HG02642 (cell line): ENCODE measurements around the gene PRDM11.

Experiments
- ATAC-seq: cut with Tn5 transposase; IDR thresholded peaks from one replicate; pipeline ENCODE4 v1.9.1; 2021; ENCODE audit warnings: mild to moderate bottlenecking; ENCODE audit not compliant: unreplicated experiment, poor library complexity

The PRDM11 gene

DNA sequence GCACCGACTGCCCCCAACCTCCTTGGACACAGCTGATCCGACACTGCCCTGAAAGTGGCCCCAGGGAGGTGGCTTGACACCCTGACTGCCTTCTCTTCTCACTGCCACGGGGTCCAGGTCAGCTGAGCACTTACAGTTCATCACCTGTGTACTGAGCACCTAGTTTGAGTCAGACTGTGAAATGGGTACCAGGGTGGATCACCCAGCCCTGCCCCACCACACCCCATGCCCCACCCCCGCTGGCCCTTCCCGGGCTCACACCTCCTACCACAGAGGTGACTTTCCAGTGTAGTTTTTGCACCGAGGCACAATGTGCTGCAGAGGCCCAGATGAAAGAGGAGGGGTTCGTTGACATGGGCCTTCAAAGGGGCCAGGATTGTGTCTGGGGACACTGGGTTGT, 59.5 kb downstream of the PRDM11 start:
- no peak for ATAC-seq

DNA sequence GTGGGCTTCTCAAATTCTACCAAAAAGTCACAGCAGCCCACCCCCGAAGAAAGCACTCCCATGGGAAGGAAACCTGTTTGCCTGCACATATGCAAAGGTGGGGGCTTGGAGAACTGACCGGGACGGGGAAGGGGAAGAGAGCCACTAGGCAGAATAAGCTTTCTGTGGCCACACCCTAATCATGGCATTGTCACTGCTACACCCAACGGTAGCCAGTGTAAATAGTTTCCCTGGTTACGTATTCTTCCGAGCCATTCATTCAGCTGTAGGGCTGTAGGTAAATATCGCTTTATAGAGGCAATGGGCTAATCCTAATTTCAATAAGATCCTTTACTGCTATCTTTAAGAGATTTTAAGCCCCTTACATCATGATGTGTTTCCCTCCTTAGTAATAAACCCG, 61.7 kb downstream of the PRDM11 start:
- no peak for ATAC-seq

DNA sequence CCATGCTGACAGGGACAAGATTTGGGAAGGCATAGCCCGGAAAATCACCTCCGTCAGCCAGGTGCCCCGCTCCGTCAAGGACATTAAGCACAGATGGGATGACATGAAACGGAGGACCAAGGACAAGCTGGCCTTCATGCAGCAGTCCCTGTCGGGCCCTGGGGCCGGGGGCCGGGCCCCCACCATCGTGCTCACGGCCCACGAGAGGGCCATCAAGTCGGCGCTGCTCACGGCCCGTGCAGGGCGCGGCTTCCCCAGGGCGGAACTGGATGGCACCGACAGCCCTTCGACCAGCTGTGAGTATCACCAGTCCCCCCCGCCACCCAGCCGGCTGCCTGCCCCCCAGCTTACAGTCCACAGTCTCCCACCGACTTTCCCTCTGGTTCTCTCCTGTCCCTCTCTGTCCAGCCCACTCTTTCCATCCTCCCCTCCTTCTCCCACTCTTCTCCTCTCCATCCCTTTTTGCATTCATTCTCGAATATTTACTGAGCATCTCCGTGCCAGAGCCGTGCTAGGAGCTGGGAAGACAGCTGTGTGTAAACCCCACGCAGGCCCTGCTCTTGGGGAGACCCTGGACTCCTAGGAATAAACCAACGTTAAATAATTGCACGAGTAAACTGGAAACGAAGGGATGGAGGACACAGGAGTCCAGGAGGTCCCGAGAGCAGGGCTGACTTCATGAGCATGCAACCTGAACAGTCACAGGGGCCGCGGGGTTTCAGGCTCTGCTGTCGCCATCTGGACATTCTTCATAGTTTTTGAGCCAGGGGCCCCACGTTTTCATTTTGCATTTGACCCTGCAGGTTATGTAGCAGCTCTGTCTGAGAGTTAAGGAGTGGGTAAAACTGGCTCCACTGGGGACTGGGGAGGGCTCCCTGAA, 62.8 kb downstream of the PRDM11 start:
- ATAC-seq: no peak

DNA sequence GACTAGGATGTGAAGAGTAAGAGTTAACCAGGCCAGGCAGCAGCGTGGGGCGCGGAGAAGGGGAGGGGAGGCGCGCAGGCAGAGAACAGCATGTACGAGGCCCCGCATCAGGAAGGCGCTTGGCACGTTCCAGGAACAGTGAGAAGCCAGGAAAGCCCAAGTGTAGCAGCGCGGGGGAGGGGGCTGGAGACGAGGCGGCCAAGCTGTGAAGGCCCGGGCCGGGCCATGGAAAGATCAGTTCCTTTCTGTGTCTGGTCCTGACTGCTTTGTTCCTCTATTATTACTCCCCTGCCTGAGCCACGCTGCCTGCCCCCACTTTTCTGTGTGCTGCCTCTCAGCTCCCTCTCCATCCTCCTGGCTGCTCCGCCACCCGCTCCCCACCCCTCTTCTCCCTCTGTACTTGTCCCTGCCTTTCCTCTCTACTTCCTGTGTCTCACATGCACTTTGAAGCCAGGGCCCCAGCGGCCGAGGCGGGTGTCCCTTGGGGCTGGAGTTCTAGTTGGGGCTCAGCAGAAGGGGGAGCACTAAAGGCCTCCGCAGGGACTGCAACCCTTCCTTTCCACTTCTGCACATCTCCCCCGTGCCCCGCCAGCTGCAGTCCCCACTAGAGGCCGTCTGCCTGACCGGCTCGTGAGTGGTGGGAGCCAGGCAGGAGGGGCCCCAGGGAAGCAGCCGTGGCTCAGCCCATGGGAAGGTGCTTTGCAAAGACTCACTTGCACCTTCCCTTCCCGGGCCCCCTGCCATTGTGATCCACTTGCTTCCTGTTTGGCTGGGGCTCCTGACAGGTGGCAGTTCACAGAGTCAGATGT, 63.7 kb downstream of the PRDM11 start:
- ATAC-seq: no peak

DNA sequence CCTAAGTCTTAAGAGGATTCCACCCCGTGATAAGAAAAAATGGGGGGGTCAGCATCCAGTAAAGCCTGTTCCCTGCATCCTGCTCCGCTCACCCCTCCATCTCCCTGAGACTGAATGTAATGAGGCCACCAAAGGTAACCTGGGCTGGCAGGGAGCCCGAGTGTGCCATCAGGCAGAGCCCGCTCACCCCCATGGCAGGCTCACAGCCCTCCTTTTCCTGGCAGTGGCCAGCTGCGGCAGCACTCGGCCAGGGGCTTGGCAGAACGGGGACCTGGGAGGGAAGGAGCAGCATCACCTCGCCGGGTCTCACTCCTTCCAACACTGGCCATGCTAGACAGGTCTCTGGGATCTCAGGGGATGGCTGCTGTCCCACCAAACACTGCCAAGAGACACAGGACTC, 64.4 kb downstream of the PRDM11 start:
- ATAC-seq: no peak

DNA sequence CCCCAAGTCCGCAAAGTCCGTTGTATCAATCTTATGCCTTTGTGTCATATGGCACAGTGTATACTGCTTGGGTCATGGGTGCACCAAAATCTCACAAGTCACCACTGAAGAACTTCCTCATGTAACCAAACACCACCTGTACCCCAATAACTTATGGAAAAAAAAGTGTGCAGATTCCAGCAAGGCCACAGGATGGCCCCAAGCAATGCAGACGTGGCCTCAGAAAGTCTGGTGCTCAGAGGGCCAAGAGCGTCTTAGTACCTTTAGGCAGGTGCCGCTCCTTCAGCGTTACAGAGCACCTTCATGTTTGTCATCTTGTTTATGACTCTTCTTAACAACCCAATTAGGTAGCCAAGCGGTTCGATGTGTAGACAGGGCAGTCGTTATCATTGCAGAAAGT, 65.3 kb downstream of the PRDM11 start:
- no peak for ATAC-seq

DNA sequence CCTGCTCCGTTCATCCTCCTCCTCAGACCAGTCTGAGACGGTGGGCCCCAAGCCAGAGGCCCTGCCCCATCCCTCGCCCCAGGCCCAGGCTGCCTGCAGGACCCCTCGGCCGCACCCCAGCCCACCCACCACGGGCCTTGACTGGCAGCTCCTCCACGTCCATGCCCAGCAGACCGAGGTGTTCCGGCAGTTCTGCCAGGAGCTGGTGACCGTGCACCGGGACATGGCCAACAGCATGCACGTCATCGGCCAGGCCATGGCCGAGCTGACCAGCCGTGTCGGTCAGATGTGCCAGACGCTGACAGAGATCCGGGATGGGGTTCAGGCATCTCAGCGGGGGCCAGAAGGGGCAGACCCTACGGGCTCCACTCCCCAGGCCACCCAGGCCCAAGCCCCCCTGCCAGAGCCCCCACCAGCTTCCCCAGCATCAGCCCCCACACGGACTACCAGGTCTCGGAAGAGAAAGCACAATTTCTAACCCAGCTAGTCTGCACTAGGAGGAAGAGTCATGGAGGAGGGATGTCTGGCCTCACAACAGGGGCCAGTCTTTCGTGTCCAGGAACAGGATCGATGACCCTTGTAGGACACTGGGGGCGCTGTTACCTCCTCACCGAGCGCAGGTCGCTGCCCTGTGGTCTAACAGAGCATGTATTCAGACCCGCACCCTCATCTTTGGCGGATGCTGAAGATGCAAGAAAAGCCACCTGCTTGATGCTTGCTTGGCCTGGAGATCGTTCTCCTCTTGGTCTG, 66.3 kb downstream of the PRDM11 start:
- no peak for ATAC-seq

DNA sequence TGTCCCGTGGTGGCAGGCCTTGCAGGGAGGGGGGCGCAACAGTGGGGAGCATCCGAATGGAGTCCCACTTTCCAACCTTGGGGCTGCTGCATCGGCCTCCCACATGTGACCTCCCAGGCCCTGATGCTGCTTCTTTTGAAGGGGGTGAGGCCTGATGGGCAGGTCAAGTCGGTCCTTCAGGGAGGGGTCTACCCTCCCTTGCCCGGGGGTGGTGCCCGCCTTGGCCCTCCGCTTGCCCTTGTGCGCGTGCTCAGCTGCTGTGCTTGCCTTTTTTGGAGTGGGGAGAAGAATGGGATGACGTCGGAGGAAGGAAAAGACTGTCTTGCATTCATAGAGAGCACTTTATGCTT, 66.9 kb downstream of the PRDM11 start:
- no peak for ATAC-seq

DNA sequence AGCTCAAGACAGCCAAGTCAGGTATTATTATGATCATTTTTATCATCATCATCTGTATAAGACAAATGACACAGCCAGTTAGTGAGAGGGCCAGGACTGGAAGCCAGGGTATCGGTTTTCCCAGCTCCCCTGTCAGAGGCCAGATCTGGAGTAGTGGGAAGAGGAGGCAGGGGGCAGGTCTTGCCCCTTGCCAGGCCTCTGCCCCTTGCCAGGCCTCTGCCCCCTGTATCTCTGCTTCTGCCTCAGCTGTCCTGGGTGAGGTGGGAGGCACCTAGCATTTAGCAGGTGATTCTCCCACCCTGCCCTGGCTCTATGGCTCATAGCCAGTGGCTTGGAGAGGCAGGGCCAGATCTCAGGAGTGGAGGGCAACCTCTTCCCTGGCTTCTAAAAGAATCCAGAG, 67.3 kb downstream of the PRDM11 start:
- no peak for ATAC-seq

DNA sequence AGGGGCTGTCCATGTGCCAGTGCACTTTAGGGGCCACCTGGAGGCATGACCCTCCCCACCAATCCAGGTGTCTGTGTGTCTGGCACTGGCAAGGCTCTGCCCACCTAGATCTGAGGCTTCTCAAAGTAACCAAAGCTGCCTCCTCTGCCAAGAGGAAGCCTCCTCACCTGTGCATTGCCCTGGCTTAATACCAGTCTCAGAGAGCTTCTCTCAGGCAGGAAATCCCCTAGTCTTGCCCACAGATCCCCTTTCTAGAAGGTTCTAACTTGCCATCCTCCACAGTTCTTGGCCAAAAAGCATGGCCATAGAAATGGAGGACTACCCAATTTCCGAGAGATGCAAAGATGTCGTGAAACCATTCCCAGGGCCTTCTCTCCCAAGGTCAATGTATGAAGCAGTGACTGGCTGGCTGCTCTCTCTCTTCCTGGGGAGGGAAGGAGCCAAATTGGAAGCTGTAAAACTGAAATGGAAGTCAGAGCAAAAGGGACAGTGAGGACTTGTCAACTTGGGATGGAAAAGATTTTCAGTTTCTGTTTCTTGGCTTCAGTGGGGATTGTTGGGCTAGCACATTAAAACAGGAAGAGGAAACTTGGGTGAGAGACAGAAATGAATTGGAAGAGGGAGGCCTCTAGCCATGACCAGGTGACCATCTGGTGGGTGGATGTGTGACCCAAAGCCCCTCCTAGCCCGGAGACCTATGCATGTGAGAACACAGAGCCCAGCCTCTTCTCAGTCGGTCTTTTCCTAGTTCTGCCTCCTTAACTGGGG, 68.8 kb downstream of the PRDM11 start:
- no peak for ATAC-seq

DNA sequence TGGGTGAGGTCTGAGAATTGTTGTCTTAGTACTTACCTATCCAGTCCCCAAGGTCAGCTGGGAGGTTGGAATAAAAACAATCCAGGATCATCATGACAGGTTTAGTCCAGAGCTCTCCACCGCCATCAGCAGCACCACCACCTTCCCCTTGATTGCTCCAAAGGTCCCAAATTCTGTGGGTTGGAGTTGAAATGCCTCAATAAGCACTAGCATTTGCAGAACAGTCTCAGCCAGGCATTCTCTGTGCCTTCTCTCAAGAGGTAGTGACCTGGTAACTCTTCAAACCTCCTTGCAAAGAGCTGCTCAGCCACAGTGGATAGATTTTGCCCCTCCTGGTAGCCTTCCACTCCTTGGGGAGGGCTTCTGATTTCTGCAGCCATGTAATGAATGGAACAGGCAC, 69.6 kb downstream of the PRDM11 start:
- no peak for ATAC-seq

DNA sequence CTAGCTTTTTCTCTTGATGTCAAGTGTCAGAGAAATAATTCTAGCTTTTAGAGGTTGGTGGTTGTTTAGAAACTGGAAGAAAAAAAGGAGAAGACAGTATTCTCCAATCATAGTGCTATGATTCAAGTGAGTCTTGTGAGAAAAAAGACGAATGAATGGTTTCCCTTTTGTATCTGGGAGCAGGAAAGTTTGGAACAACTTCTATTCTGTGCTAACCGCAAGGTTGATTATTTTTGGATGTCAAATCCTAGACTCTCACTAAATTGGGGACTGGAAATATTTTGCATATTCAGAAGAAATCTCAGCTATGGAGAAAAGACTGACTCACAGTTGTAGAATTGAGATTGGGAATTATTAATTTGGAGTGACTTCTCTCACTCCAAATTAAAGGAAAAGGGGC, 70.5 kb downstream of the PRDM11 start:
- no peak for ATAC-seq

DNA sequence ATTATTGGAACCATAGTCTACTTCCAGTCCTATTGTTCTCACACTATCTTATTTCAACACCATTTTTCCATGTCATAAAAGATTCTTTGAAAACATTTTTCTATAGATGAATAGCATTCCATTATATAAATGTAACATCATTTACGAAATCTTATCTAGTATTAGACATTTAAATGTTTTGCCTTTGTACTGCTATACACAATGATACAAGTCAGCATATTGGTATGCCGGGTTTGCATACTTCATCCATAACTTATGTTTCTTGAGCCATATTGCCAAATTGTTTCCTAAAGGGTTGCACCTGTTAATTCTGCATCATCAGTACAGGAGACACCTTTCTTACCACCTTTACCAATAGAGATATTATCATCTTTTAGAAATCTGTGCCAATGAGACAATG, 71.6 kb downstream of the PRDM11 start:
- no peak for ATAC-seq

DNA sequence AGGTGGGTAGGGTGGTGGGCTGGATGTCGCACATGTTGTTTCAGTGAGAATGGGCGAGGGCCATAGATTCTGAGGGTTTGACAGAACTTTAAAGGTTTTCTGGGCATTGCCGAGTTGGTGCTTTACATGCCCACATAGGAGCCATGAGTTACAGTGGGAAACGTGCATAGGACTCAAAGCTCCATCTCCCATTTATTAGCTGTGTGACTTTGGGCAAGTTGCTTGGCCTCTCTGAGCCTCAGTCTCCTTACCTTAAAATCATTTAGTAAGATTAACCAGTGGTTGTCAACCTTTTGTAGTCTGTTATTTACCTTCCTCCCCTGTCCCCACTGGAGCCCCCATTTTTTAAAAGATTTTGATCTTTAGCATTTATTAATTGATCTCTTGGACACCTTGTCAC, 72.3 kb downstream of the PRDM11 start:
- ATAC-seq: no peak

DNA sequence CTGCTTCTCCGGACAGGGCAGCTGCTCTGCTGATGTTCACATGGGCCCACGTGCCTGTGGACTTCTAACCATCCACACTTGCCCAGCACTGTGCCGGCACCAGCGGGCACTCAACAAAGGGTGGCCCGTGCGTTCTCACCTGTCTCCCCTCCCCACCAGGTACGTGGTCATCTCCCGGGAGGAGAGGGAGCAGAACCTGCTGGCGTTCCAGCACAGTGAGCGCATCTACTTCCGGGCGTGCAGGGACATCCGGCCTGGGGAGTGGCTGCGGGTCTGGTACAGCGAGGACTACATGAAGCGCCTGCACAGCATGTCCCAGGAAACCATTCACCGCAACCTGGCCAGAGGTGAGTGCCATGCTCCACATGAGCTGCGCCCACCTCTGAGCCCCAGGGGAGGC, 73.0 kb downstream of the PRDM11 start:
- no peak for ATAC-seq

DNA sequence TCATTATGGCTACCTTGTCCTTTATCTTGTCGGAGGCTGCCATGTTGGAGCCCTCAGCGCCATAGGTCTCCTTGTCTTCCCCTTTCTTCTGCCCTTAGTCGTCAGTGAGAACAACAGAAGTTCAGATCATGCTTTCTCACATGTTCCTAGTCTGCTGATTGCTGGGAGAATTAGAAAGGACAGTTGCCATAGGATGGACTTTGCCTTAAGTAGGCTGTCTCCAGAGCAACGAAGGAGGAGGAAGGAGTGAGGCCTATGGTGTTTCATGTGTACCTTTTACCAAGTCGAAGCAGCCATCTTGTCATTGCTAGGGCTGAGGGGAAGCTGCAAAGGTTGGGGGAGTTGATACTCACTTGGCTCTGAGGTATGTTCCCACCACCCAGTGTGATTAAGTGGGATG, 77.1 kb downstream of the PRDM11 start:
- no peak for ATAC-seq

DNA sequence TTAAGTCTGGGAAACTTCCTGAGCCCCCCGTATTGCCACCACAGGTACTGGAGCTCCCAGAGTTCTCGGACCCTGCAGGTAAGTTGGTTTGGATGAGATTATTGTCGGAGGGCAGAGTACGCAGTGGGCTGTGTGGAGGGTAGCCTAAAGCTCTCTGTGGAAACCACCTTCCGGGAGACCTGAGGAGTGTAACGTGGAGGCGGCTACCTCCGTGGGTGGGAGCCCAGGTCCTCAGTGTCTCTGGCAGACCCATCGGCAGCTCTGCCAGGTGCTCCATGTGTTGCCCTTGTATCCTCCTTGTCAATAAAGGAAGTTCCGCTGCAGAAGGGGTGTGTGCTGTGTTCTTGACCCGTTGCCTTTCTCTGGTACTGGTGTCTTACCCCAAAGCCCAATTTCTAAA, 78.3 kb downstream of the PRDM11 start:
- no peak for ATAC-seq

DNA sequence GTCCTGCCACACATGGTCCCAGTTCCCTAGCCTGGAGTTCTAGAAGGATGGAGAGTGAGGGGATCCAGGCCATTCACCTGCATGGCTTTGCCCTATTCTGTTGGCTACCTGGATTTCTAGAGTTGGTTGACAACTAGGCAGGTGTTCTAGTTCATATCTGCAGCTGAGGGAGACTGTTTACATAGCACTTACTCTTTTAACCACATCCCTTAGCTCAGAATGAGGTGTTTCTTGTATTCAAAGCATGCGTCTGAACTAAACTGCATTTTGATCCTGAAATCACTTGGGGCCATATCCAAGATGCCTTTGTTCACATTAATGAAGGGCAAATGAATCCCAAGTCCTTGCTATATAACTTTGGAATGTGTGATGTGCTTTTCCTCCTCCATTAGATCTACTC, 78.8 kb downstream of the PRDM11 start:
- no peak for ATAC-seq

DNA sequence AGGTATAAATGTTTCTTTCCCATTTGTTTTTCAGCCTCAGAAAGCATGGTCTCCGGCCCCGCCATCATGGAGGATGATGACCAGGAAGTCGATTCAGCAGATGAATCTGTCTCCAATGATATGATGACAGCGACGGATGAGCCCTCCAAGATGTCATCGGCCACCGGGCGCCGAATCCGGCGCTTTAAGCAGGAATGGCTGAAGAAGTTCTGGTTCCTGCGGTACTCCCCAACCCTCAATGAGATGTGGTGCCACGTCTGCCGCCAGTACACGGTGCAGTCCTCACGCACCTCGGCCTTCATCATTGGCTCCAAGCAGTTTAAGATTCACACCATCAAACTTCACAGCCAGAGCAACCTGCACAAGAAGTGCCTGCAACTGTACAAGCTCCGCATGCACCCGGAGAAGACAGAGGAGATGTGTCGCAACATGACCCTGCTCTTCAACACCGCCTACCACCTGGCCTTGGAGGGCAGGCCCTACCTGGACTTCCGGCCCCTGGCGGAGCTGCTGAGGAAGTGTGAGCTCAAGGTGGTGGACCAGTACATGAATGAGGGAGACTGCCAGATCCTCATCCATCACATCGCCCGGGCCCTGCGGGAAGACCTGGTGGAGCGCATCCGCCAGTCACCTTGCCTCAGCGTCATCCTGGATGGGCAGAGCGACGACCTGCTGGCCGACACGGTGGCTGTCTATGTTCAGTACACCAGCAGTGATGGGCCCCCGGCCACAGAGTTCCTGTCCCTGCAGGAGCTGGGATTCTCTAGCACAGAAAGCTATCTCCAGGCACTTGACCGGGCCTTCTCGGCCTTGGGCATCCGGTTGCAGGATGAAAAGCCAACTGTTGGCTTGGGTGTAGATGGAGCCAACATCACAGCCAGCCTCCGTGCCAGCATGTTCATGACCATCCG, 79.8 kb downstream of the PRDM11 start:
- no peak for ATAC-seq
